A549 (cell line): Measurements from ENCODE around the gene TCF23.
"Not testable (repeated sequence)": the region's sequence is repeated elsewhere in the genome, so short reads cannot be mapped to it uniquely, and the experiment has no call there.

ENCODE experiments used
- CHD2 ChIP-seq: fragments of 150-350 bp; IDR thresholded peaks from 2 replicates; pipeline ENCODE4 v1.6.1; 2014; ENCODE audit warnings: low read length; ENCODE audit not compliant: partially characterized antibody
- CTCF ChIP-seq: fragments of >200 bp; sonication (Bioruptor Twin); formaldehyde crosslinking; IDR thresholded peaks from 3 replicates; pipeline ENCODE4 v1.5.1; 2016
- EP300 ChIP-seq, 2 experiments: fragments of >200 bp; sonication (Bioruptor Twin); formaldehyde crosslinking; IDR thresholded peaks; 2 replicates in 1 of 2; 3 replicates in 1 of 2; pipeline ENCODE4 v1.6.1; 2016 to 2017
- JUN ChIP-seq, 2 experiments: fragments of >200 bp; sonication (Bioruptor Twin); formaldehyde crosslinking; IDR thresholded peaks; 2 replicates in 1 of 2; 3 replicates in 1 of 2; pipeline ENCODE4 v1.6.1; 2016 to 2017
- KDM1A ChIP-seq: fragments of 200-600 bp; sonication (generic); IDR thresholded peaks from 2 replicates; pipeline ENCODE4 v1.6.1; 2016; ENCODE audit warnings: low read depth, mild to moderate bottlenecking
- MAFK ChIP-seq: fragments of 450-650 bp; IDR thresholded peaks from 2 replicates; pipeline ENCODE4 v1.6.1; 2014; ENCODE audit not compliant: partially characterized antibody
- MYC ChIP-seq: IDR thresholded peaks from 2 replicates; pipeline ENCODE4 v1.6.1; 2012; ENCODE audit warnings: mild to moderate bottlenecking, inconsistent platforms, low read length, improper control_type of control experiment, borderline replicate concordance
- NR3C1 ChIP-seq: fragments of >200 bp; sonication (Bioruptor Twin); formaldehyde crosslinking; IDR thresholded peaks from 3 replicates; pipeline ENCODE4 v1.6.1; 2017
- POLR2A ChIP-seq: IDR thresholded peaks from 2 replicates; pipeline ENCODE4 v1.6.1; 2012; ENCODE audit warnings: mild to moderate bottlenecking, low read length
- RARB ChIP-seq: fragments of 250-450 bp; sonication (Bioruptor Pico); IDR thresholded peaks from 2 replicates; pipeline ENCODE4 v1.8.0; 2021; ENCODE audit warnings: mild to moderate bottlenecking, moderate library complexity
- REST ChIP-seq: fragments of 200-600 bp; sonication (generic); IDR thresholded peaks from 2 replicates; pipeline ENCODE4 v1.6.1; 2016; ENCODE audit warnings: antibody characterized with exemption, mild to moderate bottlenecking, moderate library complexity
- USF2 ChIP-seq: fragments of 450-650 bp; IDR thresholded peaks from 2 replicates; pipeline ENCODE4 v1.6.1; 2014; ENCODE audit warnings: antibody characterized with exemption

GRCh38 chr2:27119330-27119670, 29.5 kb upstream of the TCF23 start:
- not testable (repeated sequence) for TF ChIP-seq POLR2A; CTCF; KDM1A; CHD2; MYC; REST; USF2; MAFK; JUN (IDR thresholded peaks at IDR 0.05); NR3C1; EP300 (IDR thresholded peaks at IDR 0.05); RARB (CRISPR knock-in tag)
